Upper lobe of left lung (tissue), 4 donors: ENCODE results near the gene JCAD.

ENCODE experiments used
- POLR2A ChIP-seq, 4 donors: fragments of 450-650 bp; IDR thresholded peaks; one replicate each; pipeline ENCODE4 v1.5.1; 2016 to 2017; ENCODE audit warnings: antibody characterized with exemption in 4 of 4, mild to moderate bottlenecking in 2 of 4
- TF ChIP-seq, protein P1 (sequence below), 6 experiments: fragments of 450-650 bp in 4 of 6; fragments of 200-600 bp in 2 of 6; sonication (generic) in 2 of 6; IDR thresholded peaks; one replicate each; pipeline ENCODE4 v1.5.1; 2016 to 2019; ENCODE audit warnings: antibody characterized with exemption in 6 of 6

- TF ChIP-seq, protein P1, sequence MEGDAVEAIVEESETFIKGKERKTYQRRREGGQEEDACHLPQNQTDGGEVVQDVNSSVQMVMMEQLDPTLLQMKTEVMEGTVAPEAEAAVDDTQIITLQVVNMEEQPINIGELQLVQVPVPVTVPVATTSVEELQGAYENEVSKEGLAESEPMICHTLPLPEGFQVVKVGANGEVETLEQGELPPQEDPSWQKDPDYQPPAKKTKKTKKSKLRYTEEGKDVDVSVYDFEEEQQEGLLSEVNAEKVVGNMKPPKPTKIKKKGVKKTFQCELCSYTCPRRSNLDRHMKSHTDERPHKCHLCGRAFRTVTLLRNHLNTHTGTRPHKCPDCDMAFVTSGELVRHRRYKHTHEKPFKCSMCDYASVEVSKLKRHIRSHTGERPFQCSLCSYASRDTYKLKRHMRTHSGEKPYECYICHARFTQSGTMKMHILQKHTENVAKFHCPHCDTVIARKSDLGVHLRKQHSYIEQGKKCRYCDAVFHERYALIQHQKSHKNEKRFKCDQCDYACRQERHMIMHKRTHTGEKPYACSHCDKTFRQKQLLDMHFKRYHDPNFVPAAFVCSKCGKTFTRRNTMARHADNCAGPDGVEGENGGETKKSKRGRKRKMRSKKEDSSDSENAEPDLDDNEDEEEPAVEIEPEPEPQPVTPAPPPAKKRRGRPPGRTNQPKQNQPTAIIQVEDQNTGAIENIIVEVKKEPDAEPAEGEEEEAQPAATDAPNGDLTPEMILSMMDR (IDR thresholded peaks at IDR 0.05), result no peak
- TF ChIP-seq POLR2A (IDR thresholded peaks at IDR 0.05), result no peak
These were observed 2.0 kb downstream of the JCAD start for GRCh38 chr10:30057421-30057841.
